ENCODE data around the gene OR2Z1.

GRCh38 chr19:8688930-8689329 lies 32.5 kb upstream of the OR2Z1 start:
- TF ChIP-seq CTCF (IDR thresholded peaks at IDR 0.05) = no peak
- TF ChIP-seq EZH2 (IDR thresholded peaks at IDR 0.05) = no peak

Data from neural progenitor cell (in vitro differentiated cells).